Motor neuron (in vitro differentiated cells): ENCODE data around the gene AVP. TPM values are rescaled to one million over a fixed set of nuclear protein-coding genes. Genes with fewer than 3 reads are reported as not detected.
A peak's percentile ranks its signal among the peaks of the same experiment; 100 is the strongest.
"Not testable (repeated sequence)": the region's sequence is repeated elsewhere in the genome, so short reads cannot be mapped to it uniquely, and the experiment has no call there.

Experiments used
- ATAC-seq, 8 experiments: fragments of 200-7000 bp; cut with Tn5 transposase; replicated peaks in 6 of 8; 2 replicates each; pipeline ENCODE4 v1.8.0; 2021; ENCODE audit warnings: mild to moderate bottlenecking in 8 of 8, moderate library complexity in 8 of 8
- H3K27ac ChIP-seq, 2 donors: fragments of 250-450 bp; sonication (Bioruptor Pico); 2 replicates each; pipeline ENCODE4 v1.9.0; 2021; ENCODE audit warnings: antibody characterized with exemption in 2 of 2, mild to moderate bottlenecking in 2 of 2, moderate library complexity in 1 of 2
- H3K4me1 ChIP-seq, 2 donors: fragments of 250-450 bp; sonication (Bioruptor Pico); replicated peaks in 1 of 2; 2 replicates each; pipeline ENCODE4 v1.6.1; 2021; ENCODE audit warnings: antibody characterized with exemption in 2 of 2, mild to moderate bottlenecking in 2 of 2, moderate library complexity in 1 of 2
- H3K4me3 ChIP-seq, 5 donors: fragments of 250-450 bp; sonication (Bioruptor Pico); 2 replicates each; pipeline ENCODE4 v1.9.0; 2021; ENCODE audit warnings: antibody characterized with exemption in 5 of 5, mild to moderate bottlenecking in 5 of 5, moderate library complexity in 4 of 5
- WGBS, 10 experiments: fragments of 450-650 bp; shearing (Covaris generic); methylation state at CpG; one replicate each; pipeline ENCODE4 v1.0.0; 2022; 5-methylcytosine and 5-hydroxymethylcytosine counted together
- in situ Hi-C, 9 experiments: fragments of 400-800 bp; cut with MboI; loops; one replicate each; pipeline ENCODE4 v1.15.0; 2021; ENCODE audit warnings: low sequenced_read_pairs in 9 of 9, low pct_unique_long_range_greater_than_20kb in 2 of 9; ENCODE audit not compliant: unreplicated experiment in 9 of 9
- total RNA-seq, 8 experiments: library from RNA; unstranded; fragments of 300-600 nt; gene quantifications; 2 replicates each; pipeline versions ENCODE4 v1.2.3 to v1.2.4, GENCODE V29; 2022

The AVP gene
- total RNA-seq, 8 experiments from 2014 or later: 0.22 TPM; not detected in 7

- in situ Hi-C loops: loop anchor here in 1 of 9 experiments (25.0 kb wide), 1 partner anchor 240 kb away; no protein-coding TSS in a partner anchor
- Histone ChIP-seq H3K27ac (no peak within 1 kb of the TSS), H3K4me1 (no peaks in the 10 kb centered on the region), H3K4me3 (peak within 1 kb of the TSS in 1 of 5 donors; percentile 14)
- 93 to 100% (median 100%) methylated on average over 1 to 6 of the region's 95 CpGs; no CpG with 5 or more reads in 7 of the 10 experiments for WGBS, 10 experiments
- ATAC-seq: peak in 6 of 8 experiments; percentile 47 to 77 (median 58)
Measured at GRCh38 chr20:3071610-3072529, 12.7 kb downstream of the AVP start, which contains the start of gene OXT. Gene OXT, plus strand, starts transcription at chr20:3071620. Its CDS starts 36 bp downstream, at chr20:3071656.

DNA sequence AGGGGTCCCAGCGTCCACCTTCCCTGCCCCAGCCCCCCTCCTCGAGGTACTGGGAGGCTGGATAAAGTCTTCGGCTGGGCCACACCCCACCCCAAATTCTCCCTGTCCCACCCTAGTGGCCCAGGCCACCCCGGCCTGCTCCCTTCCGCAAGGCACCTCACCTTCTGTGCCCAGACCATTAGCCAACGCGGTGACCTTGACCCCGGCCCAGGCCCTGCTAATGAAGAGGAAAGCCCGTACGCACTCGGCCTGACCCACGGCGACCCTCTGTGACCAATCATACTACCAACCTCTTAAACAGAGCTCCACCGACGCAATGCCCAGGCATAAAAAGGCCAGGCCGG, 13.3 kb downstream of the AVP start:
- in situ Hi-C loops: loop anchor here in 1 of 9 experiments (25.0 kb wide), 1 partner anchor 241 kb away; no protein-coding TSS in a partner anchor
- 83 to 100% methylated on average over 4 to 6 of the region's 16 CpGs; no CpG with 5 or more reads in 8 of the 10 experiments for WGBS, 10 experiments
- Histone ChIP-seq H3K27ac (no peak overlapping the region), H3K4me3 (no peak overlapping the region), H3K4me1 (no peaks in the 10 kb centered on the region)
- ATAC-seq: no peak

GRCh38 chr20:3070725-3071124, 13.8 kb downstream of the AVP start:
- ATAC-seq: no peak
- Histone ChIP-seq H3K4me3 (no peak overlapping the region), H3K27ac (no peak overlapping the region), H3K4me1 (no peaks in the 10 kb centered on the region)
- 71 to 100% (median 100%) methylated on average over 1 to 4 of the region's 4 CpGs; no CpG with 5 or more reads in 4 of the 10 experiments for WGBS, 10 experiments
- in situ Hi-C loops: loop anchor here in 1 of 9 experiments (25.0 kb wide), 1 partner anchor 242 kb away; no protein-coding TSS in a partner anchor

DNA sequence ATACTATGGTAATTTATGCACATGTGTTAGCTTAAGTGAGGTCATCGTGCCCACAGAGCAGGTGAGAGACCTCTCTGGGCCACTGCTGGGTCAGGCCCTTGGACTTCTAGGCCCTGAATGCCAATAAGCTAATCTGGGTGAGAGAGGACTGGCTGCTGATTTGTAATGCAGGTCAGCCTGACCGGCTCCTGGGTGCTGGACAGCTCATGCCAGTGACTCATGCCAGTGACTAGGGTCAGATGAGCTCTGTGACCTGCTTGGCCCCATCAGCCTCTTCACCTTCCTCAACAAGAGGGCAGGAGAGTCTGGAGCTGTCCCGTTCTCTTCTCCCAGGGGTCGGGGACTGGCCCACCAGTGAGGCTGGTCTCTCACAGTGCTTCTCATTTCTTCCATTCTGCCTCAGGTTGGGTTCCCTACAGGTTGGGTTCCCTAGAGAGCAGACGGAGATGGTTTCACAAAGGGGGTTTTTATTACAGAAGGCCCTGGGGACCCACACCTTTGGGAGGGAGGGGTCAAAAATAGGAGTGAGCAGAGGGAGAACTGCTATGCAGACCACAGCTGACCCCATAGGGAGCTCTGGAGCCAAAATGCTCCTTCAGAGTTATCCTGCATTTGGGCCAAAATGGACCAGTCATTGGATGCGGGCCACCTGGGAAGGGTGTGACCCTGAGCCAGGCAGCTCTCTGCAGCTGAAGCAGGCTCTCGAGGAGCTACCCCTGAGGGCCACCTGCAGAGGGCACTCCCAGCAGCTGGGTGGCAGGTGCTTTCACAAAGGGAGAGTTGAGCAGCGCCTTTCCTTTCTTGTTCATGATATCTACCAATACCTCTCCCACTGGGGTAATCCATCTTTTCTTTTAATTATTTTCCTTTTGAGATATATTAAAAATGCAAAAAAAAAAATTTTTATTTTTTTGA, 15.3 kb downstream of the AVP start:
- ATAC-seq: peak in 1 of 8 experiments; percentile 4
- WGBS, 10 experiments: 0 to 90% (median 68%) methylated on average over 1 to 3 of the region's 8 CpGs; no CpG with 5 or more reads in 4 of the 10 experiments
- in situ Hi-C loops: loop anchor here in 1 of 9 experiments (25.0 kb wide), 1 partner anchor 243 kb away; no protein-coding TSS in a partner anchor

DNA sequence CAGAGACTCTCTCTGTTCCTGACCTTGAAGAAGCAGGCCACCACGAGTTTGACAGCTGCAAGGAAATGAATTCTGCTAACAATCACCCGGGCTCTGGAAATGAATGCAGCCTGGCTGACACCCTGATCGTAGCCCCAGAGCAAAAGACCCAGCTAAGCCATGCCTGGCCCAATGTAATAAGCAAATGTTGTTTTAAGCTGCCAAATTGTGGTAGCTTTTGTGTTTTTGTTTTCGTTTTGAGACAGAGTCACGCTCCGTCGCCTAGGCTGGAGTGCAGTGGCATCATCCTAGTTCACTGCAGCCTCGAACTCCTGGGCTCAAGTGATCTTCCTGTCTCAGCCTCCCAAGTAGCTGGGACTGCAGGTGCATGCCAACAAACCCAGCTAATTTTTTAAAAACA, 16.4 kb downstream of the AVP start:
- Histone ChIP-seq H3K27ac (no peak overlapping the region), H3K4me3 (no peak overlapping the region), H3K4me1 (no peaks in the 10 kb centered on the region)
- in situ Hi-C loops: loop anchor here in 1 of 9 experiments (25.0 kb wide), 1 partner anchor 244 kb away; no protein-coding TSS in a partner anchor
- WGBS, 10 experiments: 19 to 100% (median 60%) methylated on average over 1 to 8 of the region's 8 CpGs; no CpG with 5 or more reads in 3 of the 10 experiments
- peak in 3 of 8 experiments; percentile 4 to 34 (median 13) for ATAC-seq

More for the DNA sequence above, 15.3 kb downstream of the AVP start:
- Histone ChIP-seq H3K4me1 (no peaks in the 10 kb centered on the region), H3K27ac (no peak overlapping the region), H3K4me3 (no peak overlapping the region)

DNA sequence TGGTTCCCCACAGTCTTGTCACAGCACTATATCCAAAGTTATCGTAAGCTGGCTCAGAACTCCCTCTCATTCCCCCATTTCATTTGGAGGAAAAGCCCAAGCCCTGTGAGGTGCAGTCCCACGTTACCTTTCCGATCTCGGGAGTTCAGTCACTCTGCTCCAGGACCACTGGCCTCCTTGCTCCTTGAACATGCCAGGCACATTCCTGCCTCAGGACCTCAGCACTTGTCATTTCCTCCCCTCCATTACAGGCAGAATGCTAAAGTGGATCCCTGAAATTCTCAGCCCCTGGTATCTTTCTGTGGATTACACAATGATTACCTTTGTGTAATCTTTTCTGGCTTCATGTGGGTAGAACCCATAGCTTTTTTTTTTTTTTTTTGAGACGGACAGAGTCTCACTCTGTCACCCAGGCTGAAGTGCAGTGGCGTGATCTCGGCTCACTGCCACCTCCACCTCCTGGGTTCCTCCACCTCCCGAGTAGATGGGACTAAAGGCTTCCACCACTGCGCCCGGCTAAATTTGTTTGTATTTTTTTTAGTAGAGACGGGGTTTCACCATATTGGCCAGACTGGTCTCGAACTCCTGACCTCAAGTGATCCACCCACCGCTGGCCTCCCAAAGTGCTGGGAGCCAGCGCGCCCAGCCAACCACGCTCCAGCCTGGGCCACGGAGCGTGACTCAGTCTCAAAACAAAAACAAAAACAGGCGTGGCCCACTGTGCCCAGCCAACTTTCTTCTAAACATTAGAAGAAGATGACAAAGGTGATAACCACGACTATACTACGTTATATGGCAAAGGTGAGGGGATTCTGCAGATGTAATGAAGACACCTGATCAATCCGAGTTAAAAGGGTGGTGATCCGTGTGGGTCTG, 17.1 kb downstream of the AVP start:
- Histone ChIP-seq H3K4me1 (no peaks in the 10 kb centered on the region), H3K4me3 (no peak overlapping the region), H3K27ac (no peak overlapping the region)
- in situ Hi-C loops: loop anchor here in 1 of 9 experiments (25.0 kb wide), 1 partner anchor 245 kb away; no protein-coding TSS in a partner anchor
- WGBS, 10 experiments: 27 to 89% (median 81%) methylated on average over 3 to 17 of the region's 23 CpGs; no CpG with 5 or more reads in 1 of the 10 experiments
- peak in 2 of 8 experiments; percentile 54 to 70 for ATAC-seq

DNA sequence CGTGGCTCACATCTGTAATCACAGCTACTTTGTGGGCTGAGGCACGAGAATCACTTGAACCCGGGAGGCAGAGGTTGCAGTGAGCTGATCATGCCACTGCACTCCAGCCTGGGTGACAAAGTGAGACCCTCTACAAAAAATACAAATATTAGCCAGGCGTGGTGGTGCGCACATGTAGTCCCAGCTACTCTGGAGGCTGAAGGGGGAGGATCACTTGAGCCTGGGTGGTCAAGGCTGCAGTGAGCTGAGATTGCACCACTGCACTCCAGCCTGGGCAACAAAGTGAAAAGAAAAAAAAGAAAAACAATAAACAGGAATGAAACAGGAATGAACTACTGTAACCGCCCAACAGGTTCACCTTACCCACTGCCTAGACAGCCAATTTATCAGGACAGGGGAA, 20.4 kb downstream of the AVP start:
- in situ Hi-C loops: loop anchor here in 1 of 9 experiments (25.0 kb wide), 1 partner anchor 248 kb away; no protein-coding TSS in a partner anchor
- not testable (repeated sequence) for H3K4me3 ChIP-seq, ATAC-seq, H3K4me1 ChIP-seq, H3K27ac ChIP-seq
- 31 to 100% (median 93%) methylated on average over 1 to 5 of the region's 6 CpGs; no CpG with 5 or more reads in 2 of the 10 experiments for WGBS, 10 experiments

DNA sequence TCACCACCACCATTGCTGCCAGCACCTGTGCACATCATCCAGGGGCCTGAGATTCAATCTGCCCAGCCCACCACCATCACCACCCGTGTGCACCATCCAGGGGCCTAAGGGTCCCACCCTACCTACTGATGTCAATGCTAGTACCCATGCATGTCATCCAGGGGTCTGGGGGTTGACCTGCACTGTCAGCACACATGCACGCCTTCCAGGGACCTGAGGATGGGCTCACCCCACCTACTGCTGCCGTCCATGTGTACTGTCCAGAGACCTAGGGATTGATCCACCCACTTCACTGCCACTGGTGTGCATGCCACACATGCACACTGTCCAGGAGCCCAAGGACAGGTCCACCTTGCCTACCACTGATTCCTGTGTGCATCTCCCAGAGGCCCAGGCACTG, 25.0 kb downstream of the AVP start:
- WGBS, 10 experiments: 57 to 80% methylated on average over 1 of the region's 3 CpGs; no CpG with 5 or more reads in 8 of the 10 experiments
- in situ Hi-C loops: loop anchor here in 2 of 9 experiments (10.0 to 25.0 kb wide), 2 partner anchors 55 to 253 kb away; no protein-coding TSS in a partner anchor
- no peak for ATAC-seq
- H3K4me3 ChIP-seq: no peak overlapping the region
- no peaks in the 10 kb centered on the region for H3K4me1 ChIP-seq
- no peak overlapping the region for H3K27ac ChIP-seq

DNA sequence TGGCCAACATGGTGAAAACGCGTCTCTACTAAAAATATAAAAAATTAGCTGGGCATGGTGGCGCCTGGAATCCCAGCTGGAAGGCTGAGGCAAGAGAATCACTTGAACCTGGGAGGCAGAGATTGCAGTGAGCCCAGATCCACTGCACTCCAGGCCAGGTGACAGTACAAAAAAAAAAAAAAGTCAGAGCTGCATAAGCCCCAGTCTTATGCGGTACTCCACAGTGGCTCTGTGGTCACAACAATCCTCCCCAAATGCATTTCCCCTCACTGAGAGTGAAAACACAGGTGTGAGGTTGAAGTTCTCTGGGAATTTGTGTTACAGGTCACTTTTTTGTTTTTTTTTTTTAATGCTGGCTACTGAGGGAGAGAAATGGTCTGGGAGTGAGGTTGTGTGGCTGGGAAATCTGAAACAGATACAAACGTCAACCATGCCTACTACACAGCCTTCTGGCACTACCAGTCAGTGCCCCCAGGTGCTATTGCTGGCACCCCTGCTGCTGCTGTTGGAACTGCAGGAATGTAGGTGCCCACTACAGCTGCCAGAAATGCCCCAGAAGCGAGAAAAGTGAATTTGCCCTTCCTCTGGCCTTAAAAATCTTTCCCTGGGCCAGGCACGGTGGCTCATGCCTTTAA, 33.0 kb downstream of the AVP start:
- no peak overlapping the region for H3K4me3 ChIP-seq
- 33 to 100% (median 75%) methylated on average over 1 to 4 of the region's 7 CpGs; no CpG with 5 or more reads in 2 of the 10 experiments for WGBS, 10 experiments
- H3K4me1 ChIP-seq: peaks cover 5 to 6% of the 10 kb centered on the region in 2 donors
- no peak for ATAC-seq
- H3K27ac ChIP-seq: no peak overlapping the region
- in situ Hi-C loops: loop anchor here in 2 of 9 experiments (10.0 to 25.0 kb wide), 2 partner anchors 63 to 261 kb away; no protein-coding TSS in a partner anchor

- H3K4me3 ChIP-seq: peak overlapping the region in 4 of 5 donors; percentile 50 to 93 (median 76)
- ATAC-seq: no peak
- whole genome bisulfite sequencing, 10 experiments: 65 to 100% (median 89%) methylated on average over 2 to 8 of the region's 14 CpGs; no CpG with 5 or more reads in 1 of the 10 experiments
- in situ Hi-C loops: no loop called here
- peaks cover 10 to 12% of the 10 kb centered on the region in 2 donors for H3K4me1 ChIP-seq
- H3K27ac ChIP-seq: no peak overlapping the region
Measured at GRCh38 chr20:3047486-3048419, 36.8 kb downstream of the AVP start.
